GM10847 (cell line): ENCODE results near the gene EIF2B5.

Experiments used
- POLR2A ChIP-seq: IDR thresholded peaks from 2 replicates; pipeline ENCODE4 v1.6.1; 2011; ENCODE audit not compliant: insufficient read length; ENCODE audit errors: extremely low read depth

EIF2B5 gene

DNA sequence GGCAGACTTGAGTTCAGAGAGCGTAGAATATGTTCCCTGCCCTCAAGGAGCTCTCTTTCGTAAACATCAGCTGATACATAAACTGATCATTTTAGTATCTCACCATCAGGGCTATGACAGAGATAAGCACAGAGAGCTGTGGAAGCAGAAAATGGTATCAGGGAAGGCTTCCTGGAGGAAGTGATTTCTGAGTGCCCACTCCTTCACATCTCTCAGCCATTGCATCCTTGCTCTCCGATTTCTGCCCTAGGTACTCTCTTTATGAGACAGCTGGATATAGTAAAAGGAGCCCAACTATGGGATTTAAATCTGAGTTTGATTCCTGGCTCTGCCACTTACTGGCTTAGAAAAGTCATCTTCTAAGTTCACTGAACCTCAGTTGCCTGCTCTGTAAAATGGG, 30.4 kb downstream of the EIF2B5 start:
- TF ChIP-seq POLR2A, result no peak

DNA sequence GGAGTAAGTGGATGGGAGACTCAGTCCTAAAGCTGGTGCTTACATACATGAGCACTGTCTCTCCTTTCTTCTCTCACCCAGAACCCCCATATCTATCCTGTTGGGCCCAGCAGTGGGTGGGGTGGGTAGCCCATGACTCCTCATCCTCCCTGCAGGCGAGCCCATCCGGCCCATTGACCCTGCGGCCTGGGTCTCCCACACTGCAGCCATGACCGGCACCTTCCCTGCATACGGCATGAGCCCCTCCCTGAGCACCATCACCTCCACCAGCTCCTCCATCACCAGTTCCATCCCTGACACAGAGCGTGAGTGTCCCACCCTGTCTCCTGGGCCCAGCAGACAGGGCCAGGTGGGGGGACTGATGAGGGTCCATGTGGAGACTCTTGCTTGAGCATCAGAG, 31.5 kb downstream of the EIF2B5 start:
- TF ChIP-seq POLR2A, result no peak

GRCh38 chr3:184167786-184168185, 32.6 kb downstream of the EIF2B5 start:
- TF ChIP-seq POLR2A, result no peak

DNA sequence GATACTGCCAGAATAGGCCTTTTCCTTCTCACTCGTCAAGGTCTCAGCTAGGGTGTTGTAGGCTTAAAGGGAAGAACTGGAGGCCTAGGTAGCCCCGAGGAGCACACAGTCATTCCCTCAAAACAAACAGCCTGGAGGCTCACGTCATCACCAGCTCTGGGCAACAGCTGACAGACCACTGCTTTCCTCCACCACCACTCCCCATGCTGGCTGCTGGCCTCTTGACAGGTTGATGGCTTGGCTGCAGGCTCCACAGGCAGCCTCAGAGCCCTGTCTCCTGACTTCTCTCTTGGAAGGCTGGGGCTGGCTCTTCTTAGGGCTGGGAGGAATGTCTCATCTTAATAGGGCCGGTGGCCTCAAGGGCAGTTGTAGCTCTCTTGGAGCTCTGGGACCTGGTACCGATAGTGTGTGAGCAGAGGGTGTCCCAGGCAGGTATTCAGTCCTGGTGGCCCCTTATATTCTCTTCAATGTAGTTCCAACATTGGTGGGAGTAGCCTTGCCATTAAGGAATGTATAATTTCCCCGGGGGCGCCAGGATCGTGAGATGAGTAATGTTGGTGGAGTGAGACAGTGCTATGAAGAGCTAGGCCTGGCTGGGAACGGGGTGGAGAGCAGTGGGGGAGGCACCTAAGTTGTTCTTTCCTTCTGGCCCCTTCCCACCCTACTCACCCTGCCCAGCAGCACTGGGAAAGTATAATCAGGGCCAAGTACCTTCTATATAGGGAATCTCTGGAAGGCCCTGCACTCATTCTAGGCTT, 33.4 kb downstream of the EIF2B5 start:
- no peak for TF ChIP-seq POLR2A

- no peak for TF ChIP-seq POLR2A
Observed at GRCh38 chr3:184169896-184170875, 35.0 kb downstream of the EIF2B5 start.

DNA sequence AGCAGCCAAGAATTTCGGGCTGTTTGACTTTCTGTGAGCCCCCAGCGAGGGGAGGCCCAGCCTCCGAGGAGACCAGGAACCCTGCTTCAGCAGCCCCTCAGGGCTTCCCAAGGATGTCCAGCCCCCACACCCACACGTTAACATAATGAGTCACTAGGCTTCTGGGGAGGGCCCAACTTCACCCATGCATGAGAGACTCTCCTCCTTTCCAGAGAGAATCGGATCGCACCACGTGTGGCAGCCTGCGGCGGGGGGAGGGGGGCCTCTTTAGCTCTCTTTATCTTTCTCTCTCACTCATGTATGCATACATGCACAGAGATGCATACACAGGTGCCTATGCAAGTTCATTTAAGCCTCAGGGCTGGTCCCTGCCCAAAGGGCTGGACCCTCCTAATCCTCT, 36.4 kb downstream of the EIF2B5 start:
- no peak for TF ChIP-seq POLR2A

DNA sequence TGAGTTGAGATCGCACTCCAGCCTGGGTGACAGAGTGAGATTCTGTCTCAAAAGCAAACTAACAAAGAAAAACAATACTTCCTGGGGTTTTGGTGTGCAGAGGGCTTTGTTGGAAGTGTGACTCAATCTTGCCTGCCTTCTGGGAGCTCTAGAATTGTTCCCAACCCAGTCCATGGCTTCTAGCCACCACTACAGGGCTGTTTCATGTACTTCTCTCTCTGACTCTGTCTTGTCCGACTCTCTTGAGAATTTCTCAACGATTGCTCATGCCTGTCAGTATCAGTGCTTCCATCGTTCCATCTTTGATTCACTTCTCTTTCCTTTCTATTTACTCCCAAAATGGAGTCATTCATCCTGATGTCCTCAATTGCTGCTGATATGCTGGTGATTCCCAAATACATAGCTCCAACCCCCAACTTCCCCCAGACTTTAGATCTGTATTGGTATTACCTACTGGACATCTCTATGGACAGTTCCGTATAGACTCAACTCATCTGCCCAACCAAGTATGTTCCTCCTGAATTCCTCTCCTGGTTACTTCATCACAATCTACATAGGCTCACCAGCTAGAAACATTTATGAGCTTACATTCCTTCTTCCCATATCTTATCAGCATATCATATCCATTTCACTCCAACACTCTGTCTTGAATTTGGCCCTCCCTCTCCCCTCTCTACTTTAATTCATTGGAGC, 37.7 kb downstream of the EIF2B5 start:
- TF ChIP-seq POLR2A, result no peak

DNA sequence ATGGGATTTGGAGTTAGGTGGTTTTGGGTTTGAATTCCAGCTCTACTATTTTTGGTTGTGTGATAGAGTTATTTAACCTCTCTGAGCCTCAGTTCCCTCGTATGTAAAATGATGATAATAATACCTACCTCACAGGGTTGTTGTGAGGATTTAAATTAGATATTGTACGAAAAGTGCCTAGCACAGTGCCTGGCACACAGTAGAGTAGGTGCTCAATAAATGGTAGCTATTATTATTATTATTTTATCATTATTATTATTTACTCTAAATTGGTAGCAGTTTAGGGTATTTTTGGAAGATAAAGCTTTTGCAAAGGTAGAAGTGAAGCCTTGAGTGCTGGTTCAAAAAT, 38.2 kb downstream of the EIF2B5 start:
- no peak for TF ChIP-seq POLR2A

DNA sequence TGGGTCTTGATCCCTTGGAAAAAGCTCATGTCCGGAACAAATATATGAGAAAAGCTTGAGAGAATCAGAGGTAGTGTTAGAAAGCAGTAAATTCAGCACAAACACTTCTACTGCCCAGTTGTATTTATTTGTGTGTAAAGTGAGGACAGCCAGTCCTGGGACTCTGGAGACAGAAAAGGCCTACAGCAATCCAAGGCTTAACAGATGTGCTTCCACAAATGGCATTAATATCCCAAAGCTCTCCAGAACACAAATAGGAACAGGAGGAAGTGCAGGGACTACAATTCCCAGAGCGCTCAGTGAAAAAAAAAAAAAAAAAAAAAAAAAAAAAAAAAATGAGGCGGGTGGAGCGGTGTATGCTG, 39.1 kb downstream of the EIF2B5 start:
- no peak for TF ChIP-seq POLR2A

- TF ChIP-seq POLR2A, result peak; percentile 80
Observed at GRCh38 chr3:184174646-184175492, 39.7 kb downstream of the EIF2B5 start, which contains the start of gene AP2M1. Gene AP2M1 (plus strand): TSS chr3:184174855. CDS start chr3:184176994, 2,139 bp downstream.

GRCh38 chr3:184175506-184175905, 40.3 kb downstream of the EIF2B5 start:
- TF ChIP-seq POLR2A, result no peak

DNA sequence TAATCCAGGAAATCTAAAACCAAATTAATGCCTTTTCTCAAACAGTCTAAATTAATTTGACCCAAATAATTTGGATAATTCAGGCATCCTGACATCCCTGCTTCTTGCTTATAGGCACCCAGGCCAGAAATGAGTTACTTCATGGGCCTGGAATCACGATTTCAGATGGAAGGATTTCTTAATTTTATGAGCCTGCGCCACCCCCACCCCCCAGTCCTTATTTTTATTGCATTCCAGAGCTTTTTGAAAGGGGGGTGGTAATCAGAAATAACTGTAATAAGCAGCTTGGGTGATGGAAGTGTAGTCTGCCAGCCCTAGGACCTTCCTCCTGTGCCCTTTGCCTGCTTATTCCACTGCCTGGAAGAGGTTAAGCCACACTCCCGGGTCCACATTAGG, 40.8 kb downstream of the EIF2B5 start:
- TF ChIP-seq POLR2A, result no peak

DNA sequence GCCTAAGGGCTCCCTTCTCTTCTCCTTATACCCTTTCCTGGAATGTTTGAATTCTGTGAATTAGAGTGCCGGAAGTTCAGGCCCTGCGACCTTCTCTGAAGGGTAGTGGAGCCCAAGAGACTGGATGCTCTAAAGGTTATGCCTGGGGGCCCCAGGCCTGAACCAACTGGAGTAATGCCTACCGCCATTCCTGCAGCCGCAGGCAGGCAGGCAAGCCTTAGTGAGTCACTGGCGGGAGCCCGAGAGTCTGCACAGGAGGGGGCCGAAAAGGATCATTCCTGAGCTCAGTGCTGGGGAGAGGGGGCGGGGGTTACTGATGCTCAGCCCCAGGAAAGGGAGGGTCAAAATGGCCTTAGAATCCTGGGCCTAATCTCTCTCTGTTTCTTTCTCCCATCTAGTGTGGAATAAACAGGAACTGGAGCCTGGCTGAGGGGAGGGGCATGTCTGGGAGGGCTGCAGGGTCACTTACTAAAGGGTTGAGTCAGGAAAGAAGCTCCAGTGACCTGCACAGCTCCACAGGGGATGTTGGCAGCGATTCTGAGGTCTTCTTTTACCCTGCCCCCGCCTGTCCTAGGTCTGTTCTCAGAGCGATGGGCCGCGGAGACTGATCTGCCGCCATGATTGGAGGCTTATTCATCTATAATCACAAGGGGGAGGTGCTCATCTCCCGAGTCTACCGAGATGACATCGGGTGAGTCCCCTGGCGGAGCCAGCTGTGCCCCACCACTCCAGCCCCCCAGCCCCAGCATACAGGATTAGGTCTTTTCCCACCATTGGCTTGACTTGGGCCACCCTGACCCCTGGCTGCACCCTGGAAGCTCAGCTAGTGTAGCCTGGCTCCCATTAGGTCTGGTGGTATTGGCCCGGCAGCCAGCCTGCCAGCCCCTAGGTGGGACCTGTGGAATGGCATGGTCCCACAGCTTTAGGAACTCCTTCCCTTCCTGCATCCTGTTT, 41.5 kb downstream of the EIF2B5 start:
- TF ChIP-seq POLR2A, result no peak

- TF ChIP-seq POLR2A, result no peak
Observed at GRCh38 chr3:184177331-184177731, 42.2 kb downstream of the EIF2B5 start.

- no peak for TF ChIP-seq POLR2A
Observed at GRCh38 chr3:184177767-184178306, 42.7 kb downstream of the EIF2B5 start.
